IMR-90 (cell line): ENCODE measurements around the gene VLDLR. TPM values are rescaled to one million over a fixed set of nuclear protein-coding genes. Genes with fewer than 3 reads are reported as not detected.

Experiments
- ATAC-seq: fragments of 200-7000 bp; cut with Tn5 transposase; 2 replicates; pipeline ENCODE4 v1.9.1; 2020; ENCODE audit warnings: low read depth, mild to moderate bottlenecking, moderate library complexity
- BruUV-seq: library from RNA; stranded (reverse); fragments of 400-500 nt; replicated peaks from 2 replicates; lab custom pipeline; 2021; lab: Mats Ljungman, UMichigan
- CTCF ChIA-PET: fragments of 300-600 bp; formaldehyde crosslinking; extraction: SDS; loops from one replicate; lab custom pipeline; 2021; ENCODE audit warnings: antibody characterized with exemption; lab: Yijun Ruan, JAX
- POLR2A ChIA-PET: fragments of 300-600 bp; sonication (Branson Sonifier 250); formaldehyde crosslinking; loops from one replicate; lab custom pipeline; 2022; ENCODE audit warnings: antibody characterized with exemption; ENCODE audit not compliant: unreplicated experiment; lab: Charles Lee
- DNase-seq: peaks from one replicate; pipeline ENCODE4 v3.0.0; 2013
- H2AFZ ChIP-seq: replicated peaks from 2 replicates; pipeline ENCODE3; 2013; ENCODE audit warnings: low read length, mild to moderate bottlenecking; ENCODE audit not compliant: poor library complexity
- H2AK5ac ChIP-seq: 2 replicates; pipeline ENCODE4 v1.6.1; 2013; ENCODE audit warnings: low read depth, low read length, inconsistent platforms
- H2AK9ac ChIP-seq: replicated peaks from 2 replicates; pipeline ENCODE3; 2013; ENCODE audit warnings: mild to moderate bottlenecking, low read depth, low read length, moderate library complexity; ENCODE audit not compliant: poor library complexity
- H2BK120ac ChIP-seq: 2 replicates; pipeline ENCODE4 v1.6.1; 2013; ENCODE audit warnings: low read depth, low read length, inconsistent platforms
- H2BK15ac ChIP-seq: 3 replicates; pipeline ENCODE4 v1.6.1; 2013; ENCODE audit warnings: low read depth, low read length, inconsistent platforms
- H2BK20ac ChIP-seq: 2 replicates; pipeline ENCODE4 v1.6.1; 2013; ENCODE audit warnings: low read depth, mild to moderate bottlenecking, inconsistent platforms, low read length, moderate library complexity
- H2BK5ac ChIP-seq: 2 replicates; pipeline ENCODE4 v1.6.1; 2013; ENCODE audit warnings: mild to moderate bottlenecking, low read depth, low read length, inconsistent platforms; ENCODE audit not compliant: poor library complexity, severe bottlenecking
- H3K14ac ChIP-seq: replicated peaks from 2 replicates; pipeline ENCODE4 v1.6.1; 2013; ENCODE audit warnings: low read depth, low read length, inconsistent platforms
- H3K18ac ChIP-seq: 2 replicates; pipeline ENCODE4 v1.6.1; 2013; ENCODE audit warnings: low read depth, low read length, control low read depth
- H3K23ac ChIP-seq: 2 replicates; pipeline ENCODE4 v1.6.1; 2013; ENCODE audit warnings: low read depth, low read length, inconsistent platforms
- H3K27ac ChIP-seq: 2 replicates; pipeline ENCODE4 v1.5.1; 2013; ENCODE audit warnings: mild to moderate bottlenecking, control low read depth, low read length; ENCODE audit not compliant: insufficient read depth
- H3K27me3 ChIP-seq: 2 replicates; pipeline ENCODE4 v1.6.1; 2013; ENCODE audit warnings: low read length; ENCODE audit not compliant: control insufficient read depth, insufficient read depth
- H3K36me3 ChIP-seq: 2 replicates; pipeline ENCODE4 v1.6.1; 2013; ENCODE audit warnings: low read length, mixed read lengths; ENCODE audit not compliant: control insufficient read depth, insufficient read depth
- H3K4ac ChIP-seq: 2 replicates; pipeline ENCODE4 v1.6.1; 2013; ENCODE audit warnings: low read depth, low read length, inconsistent platforms
- H3K4me1 ChIP-seq: 2 replicates; pipeline ENCODE4 v1.6.1; 2013; ENCODE audit warnings: low read length, mixed read lengths; ENCODE audit not compliant: control insufficient read depth, insufficient read depth
- H3K4me2 ChIP-seq: 2 replicates; pipeline ENCODE4 v1.6.1; 2013; ENCODE audit warnings: low read depth, mild to moderate bottlenecking, control low read depth, low read length, moderate library complexity
- H3K4me3 ChIP-seq: 2 replicates; pipeline ENCODE4 v1.5.1; 2013; ENCODE audit warnings: low read depth, mild to moderate bottlenecking, control low read depth, low read length, moderate library complexity; ENCODE audit not compliant: insufficient read depth
- H3K56ac ChIP-seq: 2 replicates; pipeline ENCODE4 v1.6.1; 2013; ENCODE audit warnings: low read length, inconsistent platforms; ENCODE audit not compliant: insufficient read depth; ENCODE audit errors: extremely low read depth
- H3K79me1 ChIP-seq, 2 experiments: 2 replicates each; pipeline ENCODE4 v1.6.1; 2013; ENCODE audit warnings: low read length in 2 of 2, inconsistent platforms in 1 of 2, low read depth in 1 of 2
- H3K9ac ChIP-seq: 2 replicates; pipeline ENCODE4 v1.6.1; 2013; ENCODE audit warnings: low read depth, low read length, control low read depth
- H3K9me1 ChIP-seq: 2 replicates; pipeline ENCODE4 v1.6.1; 2013; ENCODE audit warnings: low read length, inconsistent platforms; ENCODE audit not compliant: insufficient read depth
- H3K9me3 ChIP-seq: 2 replicates; pipeline ENCODE4 v1.6.1; 2013; ENCODE audit warnings: low read length; ENCODE audit not compliant: control insufficient read depth, insufficient read depth
- H4K20me1 ChIP-seq: 2 replicates; pipeline ENCODE4 v1.6.1; 2013; ENCODE audit warnings: low read length, inconsistent platforms; ENCODE audit not compliant: insufficient read depth
- H4K5ac ChIP-seq: 2 replicates; pipeline ENCODE4 v1.6.1; 2013; ENCODE audit warnings: mild to moderate bottlenecking, low read depth, low read length, control low read depth
- H4K8ac ChIP-seq, 2 experiments: 2 replicates each; pipeline ENCODE4 v1.6.1; 2013; ENCODE audit warnings: low read depth in 2 of 2, low read length in 2 of 2, control low read depth in 1 of 2, inconsistent platforms in 1 of 2
- H4K91ac ChIP-seq: 2 replicates; pipeline ENCODE4 v1.6.1; 2013; ENCODE audit warnings: low read depth, low read length, inconsistent platforms; ENCODE audit not compliant: insufficient read depth
- BHLHE40 ChIP-seq: fragments of 150-350 bp; IDR thresholded peaks from 2 replicates; pipeline ENCODE4 v1.6.1; 2016; ENCODE audit warnings: mild to moderate bottlenecking, low read depth, low read length
- CEBPB ChIP-seq: IDR thresholded peaks from 2 replicates; pipeline ENCODE4 v1.6.1; 2012; ENCODE audit warnings: low read depth, low read length, improper control_type of control experiment
- CHD1 ChIP-seq: IDR thresholded peaks from 2 replicates; pipeline ENCODE4 v1.6.1; 2012; ENCODE audit warnings: low read depth, low read length, improper control_type of control experiment
- FOS ChIP-seq: fragments of 150-350 bp; IDR thresholded peaks from 2 replicates; pipeline ENCODE4 v1.6.1; 2016; ENCODE audit warnings: low read depth, low read length
- MAFK ChIP-seq: IDR thresholded peaks from 2 replicates; pipeline ENCODE4 v1.6.1; 2012; ENCODE audit warnings: low read depth, low read length, improper control_type of control experiment
- MAZ ChIP-seq: IDR thresholded peaks from 2 replicates; pipeline ENCODE4 v1.6.1; 2012; ENCODE audit warnings: low read depth, mild to moderate bottlenecking, low read length, improper control_type of control experiment, moderate library complexity, borderline replicate concordance
- MXI1 ChIP-seq: IDR thresholded peaks from 2 replicates; pipeline ENCODE4 v1.6.1; 2012; ENCODE audit warnings: low read depth, mild to moderate bottlenecking, low read length, moderate library complexity, borderline replicate concordance
- NFE2L2 ChIP-seq: fragments of 150-350 bp; IDR thresholded peaks from 2 replicates; pipeline ENCODE4 v1.6.1; 2016; ENCODE audit warnings: low read depth, mild to moderate bottlenecking, low read length
- POLR2A ChIP-seq: IDR thresholded peaks from 2 replicates; pipeline ENCODE4 v1.6.1; 2012; ENCODE audit warnings: mild to moderate bottlenecking, low read depth, low read length
- RAD21 ChIP-seq: IDR thresholded peaks from 2 replicates; pipeline ENCODE4 v1.6.1; 2012; ENCODE audit warnings: low read length, improper control_type of control experiment
- RCOR1 ChIP-seq: IDR thresholded peaks from 2 replicates; pipeline ENCODE4 v1.6.1; 2012; ENCODE audit warnings: mild to moderate bottlenecking, low read length, improper control_type of control experiment; ENCODE audit not compliant: insufficient replicate concordance
- RFX5 ChIP-seq: IDR thresholded peaks from 2 replicates; pipeline ENCODE4 v1.8.0; 2012; ENCODE audit warnings: low read depth, mild to moderate bottlenecking, low read length, moderate library complexity
- SMC3 ChIP-seq: fragments of 150-350 bp; IDR thresholded peaks from 2 replicates; pipeline ENCODE4 v1.6.1; 2016; ENCODE audit warnings: low read depth, mild to moderate bottlenecking, antibody characterized with exemption, low read length, moderate library complexity
- USF2 ChIP-seq: fragments of 150-350 bp; IDR thresholded peaks from 2 replicates; pipeline ENCODE4 v1.6.1; 2017; ENCODE audit warnings: mild to moderate bottlenecking, antibody characterized with exemption, low read length, low read depth
- WGBS, 2 experiments: methylation state at CpG; one replicate each; pipeline versions ENCODE4 v1.1.5 to v1.1.7; 2013; ENCODE audit warnings: missing lambda C conversion rate in 2 of 2; ENCODE audit not compliant: insufficient read length in 1 of 2; ENCODE audit errors: extremely low coverage in 2 of 2; 5-methylcytosine and 5-hydroxymethylcytosine counted together
- dilution Hi-C: fragments of 300-500 bp; cut with HindIII; formaldehyde crosslinking; loops from one replicate; pipeline ENCODE4 v1.14.3; 2018; ENCODE audit warnings: low sequenced_read_pairs; ENCODE audit not compliant: unreplicated experiment
- in situ Hi-C: fragments of 300-500 bp; cut with MboI; formaldehyde crosslinking; loops from 3 replicates; pipeline ENCODE4 v1.14.3; 2019; ENCODE audit warnings: low sequenced_read_pairs, inconsistent platforms, mixed read lengths
- intact Hi-C: fragments of 100-400 bp; cut with micrococcal nuclease; formaldehyde crosslinking; loops from 2 replicates; pipeline ENCODE4 v1.10.0; 2022
- polyA plus RNA-seq, 3 experiments: library from polyadenylated mRNA; depleted of rRNA; stranded (reverse); fragments of >200 nt; gene quantifications; 2 replicates each; pipeline ENCODE4 v1.2.3, GENCODE V29; 2012; ENCODE audit warnings: low replicate concordance in 1 of 3
- total RNA-seq: library from RNA; depleted of rRNA; stranded (reverse); fragments of >200 nt; gene quantifications from 2 replicates; pipeline ENCODE4 v1.2.3, GENCODE V29; 2012
- TF ChIP-seq, protein P1 (sequence below): fragments of 150-350 bp; IDR thresholded peaks from 2 replicates; pipeline ENCODE4 v1.6.1; 2016; ENCODE audit warnings: low read depth, mild to moderate bottlenecking, low read length, moderate library complexity, borderline replicate concordance
- TF ChIP-seq, protein P2 (sequence below): conservative IDR thresholded peaks from 2 replicates; pipeline ENCODE4 v1.5.1; 2012; ENCODE audit warnings: mild to moderate bottlenecking, low read depth, low read length, improper control_type of control experiment

The VLDLR gene
- total and polyA plus RNA-seq, 2 of the 4 experiments (the other 2 are of a cell fraction): 9.0 to 10.2 TPM

- H3K79me1 ChIP-seq: peaks cover 35 to 43% of the 10 kb centered on the region in 2 experiments
- dilution Hi-C loops (no loop called here), in situ Hi-C loops (loop anchor here (10.0 kb wide), 1 partner anchor 209 kb away; no protein-coding TSS in a partner anchor), intact Hi-C loops (no loop called here)
- no peak overlapping the region for H3K27ac ChIP-seq
- H2BK15ac ChIP-seq: no peak overlapping the region
- WGBS, 2 experiments: no CpG with 5 or more reads among the region's 4 CpGs
- no peak overlapping the region for H3K56ac ChIP-seq
- H3K9me3 ChIP-seq: no peaks in the 10 kb centered on the region
- H2BK20ac ChIP-seq: no peak overlapping the region
- H3K4ac ChIP-seq: no peak overlapping the region
- H3K9ac ChIP-seq: no peak overlapping the region
- DNase-seq (no peak), ATAC-seq (no peak)
- no TSS peak for BruUV-seq
- no peak overlapping the region for H2BK5ac ChIP-seq
- no peak overlapping the region for H3K4me2 ChIP-seq
- H2AK9ac ChIP-seq: no peak overlapping the region
- H3K36me3 ChIP-seq: no peaks in the 10 kb centered on the region
- POLR2A ChIA-PET: no interaction called here
- no peak overlapping the region for H3K18ac ChIP-seq
- H3K27me3 ChIP-seq: no peaks in the 10 kb centered on the region
- TF ChIP-seq MAZ (no peak), RCOR1 (no peak), CHD1 (no peak), RFX5 (no peak), MAFK (no peak), USF2 (no peak), RAD21 (no peak), POLR2A (no peak), MXI1 (no peak), BHLHE40 (no peak), FOS (no peak), NFE2L2 (no peak), SMC3 (no peak), CEBPB (no peak)
- TF ChIP-seq, protein P1, sequence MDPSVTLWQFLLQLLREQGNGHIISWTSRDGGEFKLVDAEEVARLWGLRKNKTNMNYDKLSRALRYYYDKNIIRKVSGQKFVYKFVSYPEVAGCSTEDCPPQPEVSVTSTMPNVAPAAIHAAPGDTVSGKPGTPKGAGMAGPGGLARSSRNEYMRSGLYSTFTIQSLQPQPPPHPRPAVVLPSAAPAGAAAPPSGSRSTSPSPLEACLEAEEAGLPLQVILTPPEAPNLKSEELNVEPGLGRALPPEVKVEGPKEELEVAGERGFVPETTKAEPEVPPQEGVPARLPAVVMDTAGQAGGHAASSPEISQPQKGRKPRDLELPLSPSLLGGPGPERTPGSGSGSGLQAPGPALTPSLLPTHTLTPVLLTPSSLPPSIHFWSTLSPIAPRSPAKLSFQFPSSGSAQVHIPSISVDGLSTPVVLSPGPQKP: no peak
- TF ChIP-seq, protein P2, sequence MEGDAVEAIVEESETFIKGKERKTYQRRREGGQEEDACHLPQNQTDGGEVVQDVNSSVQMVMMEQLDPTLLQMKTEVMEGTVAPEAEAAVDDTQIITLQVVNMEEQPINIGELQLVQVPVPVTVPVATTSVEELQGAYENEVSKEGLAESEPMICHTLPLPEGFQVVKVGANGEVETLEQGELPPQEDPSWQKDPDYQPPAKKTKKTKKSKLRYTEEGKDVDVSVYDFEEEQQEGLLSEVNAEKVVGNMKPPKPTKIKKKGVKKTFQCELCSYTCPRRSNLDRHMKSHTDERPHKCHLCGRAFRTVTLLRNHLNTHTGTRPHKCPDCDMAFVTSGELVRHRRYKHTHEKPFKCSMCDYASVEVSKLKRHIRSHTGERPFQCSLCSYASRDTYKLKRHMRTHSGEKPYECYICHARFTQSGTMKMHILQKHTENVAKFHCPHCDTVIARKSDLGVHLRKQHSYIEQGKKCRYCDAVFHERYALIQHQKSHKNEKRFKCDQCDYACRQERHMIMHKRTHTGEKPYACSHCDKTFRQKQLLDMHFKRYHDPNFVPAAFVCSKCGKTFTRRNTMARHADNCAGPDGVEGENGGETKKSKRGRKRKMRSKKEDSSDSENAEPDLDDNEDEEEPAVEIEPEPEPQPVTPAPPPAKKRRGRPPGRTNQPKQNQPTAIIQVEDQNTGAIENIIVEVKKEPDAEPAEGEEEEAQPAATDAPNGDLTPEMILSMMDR: no peak
- no peak overlapping the region for H3K23ac ChIP-seq
- no peak overlapping the region for H2BK120ac ChIP-seq
- 0 out of 2 replicates have a peak, but pooled peaks cover 3% of the 10 kb centered on the region for H3K9me1 ChIP-seq
- H2AK5ac ChIP-seq: no peak overlapping the region
- H2AFZ ChIP-seq: no peak overlapping the region
- CTCF ChIA-PET: no interaction called here
- H4K20me1 ChIP-seq: peaks cover 43% of the 10 kb centered on the region
- no peak overlapping the region for H4K91ac ChIP-seq
- H3K4me3 ChIP-seq: no peak overlapping the region
- H3K14ac ChIP-seq: no peak overlapping the region
- H3K4me1 ChIP-seq: peaks cover 2% of the 10 kb centered on the region; the same call in 1 of the 2 replicates
- no peak overlapping the region for H4K5ac ChIP-seq
- no peak overlapping the region for H4K8ac ChIP-seq
Observed at GRCh38 chr9:2625427-2625826, 3.8 kb downstream of the VLDLR start.
